Cardiac fibroblast (primary cell): Measurements from ENCODE around the gene PRPF8.

Experiments
- DNase-seq, 2 donors: peaks; one replicate each; pipeline versions ENCODE4 v3.0.0 to v3.0.0-alpha.2; 2010; ENCODE audit warnings: low read depth in 2 of 2
- H3K4me3 ChIP-seq, 2 donors: replicated peaks in 1 of 2; 1 replicate in 1 of 2; 2 replicates in 1 of 2; pipeline ENCODE4 v1.5.1; 2011; ENCODE audit warnings: low read depth in 2 of 2, low read length in 2 of 2, mild to moderate bottlenecking in 2 of 2, moderate library complexity in 1 of 2
- TF ChIP-seq, protein P1 (sequence below): IDR thresholded peaks from one replicate; pipeline ENCODE4 v1.5.1; 2011; ENCODE audit warnings: low read depth, mild to moderate bottlenecking, low read length, inconsistent platforms

Gene PRPF8

DNA sequence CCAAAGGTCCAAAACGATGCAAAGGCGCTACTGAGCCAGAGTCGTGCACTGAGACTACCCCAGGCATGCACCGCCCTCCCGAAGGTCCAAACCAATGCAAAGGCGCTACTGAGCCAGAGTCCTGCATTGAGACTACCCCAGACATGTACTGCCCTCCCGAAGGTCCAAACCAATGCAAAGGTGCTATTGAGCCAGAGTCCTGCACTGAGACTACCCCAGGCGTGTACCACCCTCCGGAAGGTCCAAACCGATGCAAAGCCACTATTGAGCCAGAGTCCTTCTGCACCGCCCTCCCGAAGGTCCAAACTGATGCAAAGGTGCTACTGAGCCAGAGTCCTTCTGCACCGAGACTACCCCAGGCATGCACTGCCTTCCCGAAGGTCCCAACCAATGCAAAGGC lies 83.1 kb downstream of the PRPF8 start:
- TF ChIP-seq, protein P1, sequence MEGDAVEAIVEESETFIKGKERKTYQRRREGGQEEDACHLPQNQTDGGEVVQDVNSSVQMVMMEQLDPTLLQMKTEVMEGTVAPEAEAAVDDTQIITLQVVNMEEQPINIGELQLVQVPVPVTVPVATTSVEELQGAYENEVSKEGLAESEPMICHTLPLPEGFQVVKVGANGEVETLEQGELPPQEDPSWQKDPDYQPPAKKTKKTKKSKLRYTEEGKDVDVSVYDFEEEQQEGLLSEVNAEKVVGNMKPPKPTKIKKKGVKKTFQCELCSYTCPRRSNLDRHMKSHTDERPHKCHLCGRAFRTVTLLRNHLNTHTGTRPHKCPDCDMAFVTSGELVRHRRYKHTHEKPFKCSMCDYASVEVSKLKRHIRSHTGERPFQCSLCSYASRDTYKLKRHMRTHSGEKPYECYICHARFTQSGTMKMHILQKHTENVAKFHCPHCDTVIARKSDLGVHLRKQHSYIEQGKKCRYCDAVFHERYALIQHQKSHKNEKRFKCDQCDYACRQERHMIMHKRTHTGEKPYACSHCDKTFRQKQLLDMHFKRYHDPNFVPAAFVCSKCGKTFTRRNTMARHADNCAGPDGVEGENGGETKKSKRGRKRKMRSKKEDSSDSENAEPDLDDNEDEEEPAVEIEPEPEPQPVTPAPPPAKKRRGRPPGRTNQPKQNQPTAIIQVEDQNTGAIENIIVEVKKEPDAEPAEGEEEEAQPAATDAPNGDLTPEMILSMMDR, result no peak
- H3K4me3 ChIP-seq, result no peak overlapping the region
- DNase-seq, result no peak
